NCI-H1930 (cell line): Measurements from ENCODE around the gene SNX6.
"Not testable (repeated sequence)": the region's sequence is repeated elsewhere in the genome, so short reads cannot be mapped to it uniquely, and the experiment has no call there.

Experiments
- DNase-seq, 2 experiments: peaks; one replicate each; lab custom pipeline; 2025; lab: John Stamatoyannopoulos, UW

The SNX6 gene

DNA sequence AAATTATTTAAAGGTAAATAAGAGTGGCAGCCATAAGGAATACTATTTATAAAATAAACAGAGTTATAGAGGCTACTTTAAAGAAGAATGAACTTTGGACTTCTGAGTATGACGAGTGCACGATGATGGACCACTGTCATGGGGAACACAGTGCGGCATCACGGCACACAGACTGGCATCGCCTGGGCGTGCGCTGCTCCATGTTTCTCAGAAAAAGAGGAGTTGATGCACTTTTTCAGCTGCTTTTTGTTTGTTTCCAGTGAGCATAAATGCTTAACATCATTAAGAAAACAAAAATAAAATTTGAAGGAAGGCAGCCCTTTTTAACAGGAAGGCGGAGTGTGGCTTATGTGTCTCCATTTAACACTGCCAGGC, 67.2 kb downstream of the SNX6 start:
- DNase-seq = no peak

DNA sequence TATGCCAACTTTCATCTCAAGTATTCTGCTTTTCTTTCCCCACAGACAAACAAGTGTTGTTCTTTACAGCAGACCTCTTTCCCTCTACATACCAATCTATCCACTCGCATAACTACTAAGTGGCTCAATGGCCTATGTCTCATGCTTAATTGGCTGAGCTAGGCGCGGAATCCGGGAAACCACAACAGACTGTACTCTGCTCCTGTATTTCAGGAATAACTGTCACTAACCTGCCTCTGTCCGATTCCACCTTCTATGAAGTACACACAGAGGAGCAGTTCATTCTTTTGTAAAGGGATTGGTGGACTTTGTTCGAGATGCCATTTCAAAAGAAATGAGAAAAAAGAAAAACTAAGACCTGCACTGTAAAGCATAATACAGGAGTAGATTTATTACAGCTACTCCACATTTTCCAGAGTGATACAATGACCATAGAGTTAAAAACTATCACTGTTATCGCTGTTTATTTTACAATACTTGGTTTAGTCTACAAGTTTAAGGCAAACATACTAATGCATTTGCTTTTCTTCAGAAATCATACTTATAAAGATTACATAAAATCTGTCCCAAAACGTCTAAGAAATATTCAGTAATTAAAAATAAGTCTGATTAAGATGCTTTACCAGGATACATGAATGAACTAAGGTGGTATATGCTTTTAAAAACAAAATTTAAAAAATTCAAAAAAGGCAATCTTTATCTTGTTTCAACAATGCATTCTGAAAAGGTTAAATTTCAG, 67.7 kb downstream of the SNX6 start:
- DNase-seq = not testable (repeated sequence)

DNA sequence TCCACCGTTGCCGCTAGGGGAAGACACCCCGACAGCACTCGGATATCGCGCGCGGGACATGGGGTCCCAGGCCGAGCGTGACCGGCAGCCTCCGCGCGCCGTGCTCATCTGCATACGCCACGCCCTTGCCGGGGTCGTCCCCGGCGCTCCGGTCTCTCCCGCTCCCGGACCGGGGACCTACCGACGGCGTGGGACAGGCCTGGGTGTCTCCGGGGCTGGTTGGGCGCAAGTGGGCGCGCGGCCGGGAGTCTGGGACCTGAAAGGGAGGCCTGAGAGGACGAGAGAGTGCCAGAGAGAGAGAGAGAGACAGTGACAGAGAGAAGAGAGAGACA, 73.5 kb downstream of the SNX6 start:
- not testable (repeated sequence) for DNase-seq

DNA sequence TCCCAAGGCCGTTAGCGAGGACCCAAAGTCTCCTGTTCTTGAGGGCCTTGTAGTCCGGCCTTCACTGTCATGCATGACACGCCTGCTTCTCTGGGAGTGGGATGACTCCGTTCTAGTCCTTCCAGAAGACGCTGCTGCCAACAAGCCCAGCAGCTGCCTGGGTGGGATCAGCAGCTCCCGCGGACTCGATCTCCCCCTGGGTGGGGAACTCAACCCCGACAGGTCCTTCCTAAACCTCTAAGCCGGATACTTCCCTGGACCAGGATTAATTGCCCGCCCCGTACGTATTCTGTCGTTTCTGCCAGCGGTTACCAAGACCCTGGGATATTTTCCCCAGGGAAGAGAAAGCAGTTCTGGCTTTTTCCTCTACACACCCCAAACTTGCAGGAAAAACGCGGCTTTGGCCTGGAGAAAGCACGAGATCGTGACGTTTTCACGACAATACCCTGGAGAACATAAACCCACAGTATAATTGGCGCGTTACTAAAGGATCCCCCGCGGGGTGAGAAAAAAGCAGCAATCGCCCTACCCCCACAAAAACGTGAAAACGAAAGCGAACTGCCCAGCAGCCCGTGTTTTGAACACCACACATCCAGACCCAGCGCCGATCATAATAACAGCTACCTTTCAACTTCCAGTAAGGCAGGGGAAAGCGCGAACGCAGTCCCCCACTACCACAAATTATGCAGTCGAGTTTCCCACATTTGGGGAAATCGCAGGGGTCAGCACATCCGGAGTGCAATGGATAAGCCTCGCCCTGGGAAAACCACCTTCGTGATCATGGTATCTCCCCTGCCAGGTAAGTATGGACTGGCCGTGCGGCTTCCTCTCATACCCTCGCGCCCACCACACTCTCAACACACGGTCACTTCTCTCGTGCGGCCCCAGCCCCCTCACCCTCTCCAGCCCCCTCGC, 74.1 kb downstream of the SNX6 start:
- DNase-seq = not testable (repeated sequence)

DNA sequence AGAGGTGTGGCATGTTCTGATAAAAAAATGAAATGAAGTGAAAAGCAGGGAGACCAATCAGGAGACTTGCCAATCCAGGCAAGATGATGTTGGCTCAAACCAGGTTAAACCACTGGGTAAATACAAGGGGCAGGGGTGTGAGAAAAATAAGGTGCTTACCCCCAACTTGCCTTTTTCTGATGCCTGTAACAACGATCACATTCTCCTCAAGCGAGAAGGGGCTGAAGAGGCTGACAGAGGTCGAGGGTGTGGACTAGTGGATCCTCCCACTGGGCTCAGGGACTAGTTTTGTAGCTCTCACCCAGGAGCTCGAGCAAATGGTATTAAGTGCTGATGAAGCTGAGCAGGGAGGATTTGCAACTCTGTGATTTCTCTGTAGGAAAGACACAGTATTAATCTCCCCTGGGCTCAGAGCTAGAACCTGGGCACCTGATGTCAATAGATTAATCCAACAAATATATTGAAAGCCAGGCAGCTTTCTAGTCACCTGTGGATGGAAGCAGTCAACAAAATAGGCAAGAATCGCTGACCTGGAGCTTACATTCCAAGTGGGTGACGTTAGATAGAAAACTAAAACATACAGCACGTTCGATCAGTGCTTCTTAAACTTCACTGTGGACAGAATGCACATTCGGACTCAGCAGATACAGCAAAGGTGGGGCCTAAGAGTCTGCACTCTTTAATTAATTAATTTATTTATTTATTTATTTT, 75.3 kb downstream of the SNX6 start:
- no peak for DNase-seq

DNA sequence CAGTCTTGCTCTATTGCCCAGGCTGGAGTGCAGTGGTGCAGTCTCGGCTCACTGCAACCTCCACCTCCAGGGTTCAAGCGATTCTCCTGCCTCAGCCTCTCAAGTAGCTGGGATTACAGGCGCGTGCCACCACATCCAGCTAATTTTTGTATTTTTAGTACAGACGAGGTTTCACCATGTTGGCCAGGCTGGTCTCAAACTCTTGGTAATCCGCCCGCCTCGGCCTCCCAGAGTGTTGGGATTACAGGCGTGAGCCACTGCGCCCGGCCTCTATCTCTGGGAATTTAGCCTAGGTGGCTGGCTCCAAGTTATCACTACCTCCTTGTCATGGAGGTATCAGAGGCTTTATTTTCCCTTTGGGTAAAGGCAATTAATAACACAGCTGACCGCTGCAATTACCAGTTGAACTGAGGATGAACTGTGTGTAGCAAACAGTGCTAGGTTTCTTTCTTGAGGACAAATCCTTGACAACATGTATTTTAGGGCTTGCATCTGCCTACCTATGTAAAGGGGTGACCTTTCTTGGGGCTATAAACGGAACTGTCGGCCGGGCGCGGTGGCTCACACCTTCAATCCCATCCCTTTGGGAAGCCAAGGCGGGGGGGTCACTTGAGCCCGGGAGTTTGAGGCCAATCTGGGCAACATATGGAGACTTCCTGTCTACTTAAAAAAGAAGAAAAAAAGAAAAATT, 80.5 kb downstream of the SNX6 start:
- DNase-seq = not testable (repeated sequence)

DNA sequence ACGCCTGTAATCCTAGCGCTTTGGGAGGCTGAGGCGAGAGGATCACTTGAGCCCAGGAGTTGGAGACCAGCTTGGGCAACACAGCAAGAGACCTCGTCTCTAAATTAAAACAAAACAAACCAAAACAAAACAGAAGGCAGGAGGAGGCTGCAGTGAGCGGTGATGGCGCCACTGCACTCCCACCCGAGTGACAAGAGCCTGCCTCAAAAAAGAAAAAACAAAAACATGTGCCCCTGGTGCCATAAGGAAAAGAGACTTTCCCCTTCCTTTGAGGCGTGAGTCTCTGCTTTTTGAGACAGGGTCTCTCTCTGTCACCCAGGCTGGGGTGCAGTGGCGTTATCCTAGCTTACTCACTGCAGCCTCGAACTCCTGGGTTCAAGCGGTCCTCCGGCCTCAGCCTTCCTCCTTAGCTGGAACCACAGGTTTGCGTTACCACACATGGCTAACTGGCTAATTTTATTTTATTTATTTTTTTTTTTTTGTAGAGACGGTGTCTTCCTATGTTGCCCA, 81.4 kb downstream of the SNX6 start:
- no peak for DNase-seq

DNA sequence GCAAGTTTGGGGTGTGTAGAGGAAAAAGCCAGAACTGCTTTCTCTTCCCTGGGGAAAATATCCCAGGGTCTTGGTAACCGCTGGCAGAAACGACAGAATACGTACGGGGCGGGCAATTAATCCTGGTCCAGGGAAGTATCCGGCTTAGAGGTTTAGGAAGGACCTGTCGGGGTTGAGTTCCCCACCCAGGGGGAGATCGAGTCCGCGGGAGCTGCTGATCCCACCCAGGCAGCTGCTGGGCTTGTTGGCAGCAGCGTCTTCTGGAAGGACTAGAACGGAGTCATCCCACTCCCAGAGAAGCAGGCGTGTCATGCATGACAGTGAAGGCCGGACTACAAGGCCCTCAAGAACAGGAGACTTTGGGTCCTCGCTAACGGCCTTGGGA, 82.8 kb downstream of the SNX6 start:
- DNase-seq = not testable (repeated sequence)

DNA sequence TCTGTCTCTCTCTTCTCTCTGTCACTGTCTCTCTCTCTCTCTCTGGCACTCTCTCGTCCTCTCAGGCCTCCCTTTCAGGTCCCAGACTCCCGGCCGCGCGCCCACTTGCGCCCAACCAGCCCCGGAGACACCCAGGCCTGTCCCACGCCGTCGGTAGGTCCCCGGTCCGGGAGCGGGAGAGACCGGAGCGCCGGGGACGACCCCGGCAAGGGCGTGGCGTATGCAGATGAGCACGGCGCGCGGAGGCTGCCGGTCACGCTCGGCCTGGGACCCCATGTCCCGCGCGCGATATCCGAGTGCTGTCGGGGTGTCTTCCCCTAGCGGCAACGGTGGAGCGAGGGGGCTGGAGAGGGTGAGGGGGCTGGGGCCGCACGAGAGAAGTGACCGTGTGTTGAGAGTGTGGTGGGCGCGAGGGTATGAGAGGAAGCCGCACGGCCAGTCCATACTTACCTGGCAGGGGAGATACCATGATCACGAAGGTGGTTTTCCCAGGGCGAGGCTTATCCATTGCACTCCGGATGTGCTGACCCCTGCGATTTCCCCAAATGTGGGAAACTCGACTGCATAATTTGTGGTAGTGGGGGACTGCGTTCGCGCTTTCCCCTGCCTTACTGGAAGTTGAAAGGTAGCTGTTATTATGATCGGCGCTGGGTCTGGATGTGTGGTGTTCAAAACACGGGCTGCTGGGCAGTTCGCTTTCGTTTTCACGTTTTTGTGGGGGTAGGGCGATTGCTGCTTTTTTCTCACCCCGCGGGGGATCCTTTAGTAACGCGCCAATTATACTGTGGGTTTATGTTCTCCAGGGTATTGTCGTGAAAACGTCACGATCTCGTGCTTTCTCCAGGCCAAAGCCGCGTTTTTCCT, 83.4 kb downstream of the SNX6 start:
- not testable (repeated sequence) for DNase-seq

DNA sequence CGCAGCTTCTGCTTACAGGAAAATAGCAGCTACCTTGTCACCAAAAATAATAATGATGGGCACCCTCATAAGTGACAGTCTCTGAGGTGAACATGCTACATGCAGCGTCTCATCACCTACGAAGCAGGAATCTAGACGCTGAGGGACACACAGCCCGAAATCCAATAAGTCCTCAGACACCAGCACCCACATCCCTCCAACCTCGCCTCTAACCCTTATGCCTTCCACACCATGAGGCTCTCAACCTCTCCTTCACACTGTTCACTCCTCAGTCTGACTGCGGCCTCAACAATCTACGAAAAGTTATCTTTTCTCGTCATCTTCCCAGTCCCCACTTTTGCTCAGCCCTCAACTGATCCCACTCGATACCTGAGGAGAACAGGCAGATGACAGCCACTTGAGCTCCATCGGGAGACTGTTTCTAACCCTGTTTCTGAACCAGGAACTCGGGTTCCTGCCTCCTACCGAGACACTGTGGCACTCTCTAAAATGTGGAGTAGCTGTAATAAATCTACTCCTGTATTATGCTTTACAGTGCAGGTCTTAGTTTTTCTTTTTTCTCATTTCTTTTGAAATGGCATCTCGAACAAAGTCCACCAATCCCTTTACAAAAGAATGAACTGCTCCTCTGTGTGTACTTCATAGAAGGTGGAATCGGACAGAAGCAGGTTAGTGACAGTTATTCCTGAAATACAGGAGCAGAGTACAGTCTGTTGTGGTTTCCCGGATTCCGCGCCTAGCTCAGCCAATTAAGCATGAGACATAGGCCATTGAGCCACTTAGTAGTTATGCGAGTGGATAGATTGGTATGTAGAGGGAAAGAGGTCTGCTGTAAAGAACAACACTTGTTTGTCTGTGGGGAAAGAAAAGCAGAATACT, 89.5 kb downstream of the SNX6 start:
- DNase-seq = not testable (repeated sequence)

DNA sequence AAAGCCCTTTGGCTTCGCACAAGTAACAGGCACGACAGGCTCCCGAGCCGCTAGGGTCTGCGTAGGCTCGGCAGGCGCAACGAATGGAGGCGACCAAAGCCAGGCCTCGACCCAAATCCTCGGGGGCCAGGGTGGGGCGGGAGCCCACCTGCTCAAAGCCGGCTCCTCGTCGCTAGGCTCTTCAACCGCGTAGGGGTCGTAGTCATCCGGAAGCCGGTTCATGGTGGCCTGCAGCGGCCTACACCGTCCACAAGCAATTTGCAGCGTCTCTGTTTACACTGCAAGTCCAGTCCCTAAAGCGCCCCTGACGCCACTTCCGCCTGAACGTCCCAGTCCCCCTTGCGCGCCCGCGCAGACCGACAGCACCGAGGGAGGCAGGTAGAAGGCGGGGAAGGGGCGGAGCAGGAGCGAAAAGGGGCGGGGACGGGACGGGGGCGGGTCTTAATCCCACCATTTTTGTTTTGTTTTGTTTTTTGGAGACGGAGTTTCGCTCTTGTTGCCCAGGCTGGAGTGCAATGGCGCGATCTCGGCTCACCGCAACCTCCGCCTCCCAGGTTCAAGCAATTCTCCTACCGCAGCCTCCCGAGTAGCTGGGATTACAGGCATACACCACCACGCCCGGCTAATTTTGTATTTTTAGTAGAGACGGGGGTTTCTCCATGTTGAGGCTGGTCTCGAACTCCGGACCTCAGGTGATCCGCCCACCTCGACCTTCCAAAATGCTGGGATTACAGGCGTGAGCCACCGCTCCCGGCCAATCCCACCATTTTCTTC, 90.4 kb downstream of the SNX6 start, which contains the start of gene EAPP:
Gene EAPP, minus strand, starts transcription at position 295 of the 774 bp plus-strand sequence. Its CDS starts 73 bp downstream, at position 222.
- DNase-seq = no peak

DNA sequence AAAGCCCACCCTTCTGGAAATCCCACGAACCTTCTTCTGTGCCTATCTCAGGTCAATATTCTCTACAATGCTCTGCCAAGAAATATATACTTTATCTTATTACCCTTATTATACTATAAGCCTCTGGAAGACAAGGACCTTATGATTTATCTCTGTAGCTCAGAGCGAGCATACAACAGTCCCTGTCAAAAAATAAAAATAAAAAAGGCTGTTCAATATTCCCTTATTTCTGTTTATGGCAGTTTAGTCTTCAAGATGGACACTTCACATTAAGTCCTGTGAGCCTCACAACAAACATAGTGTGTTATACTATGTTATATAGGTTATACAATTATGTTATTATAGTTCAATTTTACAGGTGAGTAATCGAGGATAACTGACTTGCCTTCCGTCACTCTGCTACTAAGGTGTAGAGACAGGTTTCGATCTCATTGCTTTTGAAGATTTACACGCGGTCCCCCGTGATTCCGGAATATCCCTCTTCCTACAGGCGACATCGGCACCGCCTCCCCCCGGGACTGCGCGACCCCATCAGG, 91.0 kb downstream of the SNX6 start:
- DNase-seq = no peak

DNA sequence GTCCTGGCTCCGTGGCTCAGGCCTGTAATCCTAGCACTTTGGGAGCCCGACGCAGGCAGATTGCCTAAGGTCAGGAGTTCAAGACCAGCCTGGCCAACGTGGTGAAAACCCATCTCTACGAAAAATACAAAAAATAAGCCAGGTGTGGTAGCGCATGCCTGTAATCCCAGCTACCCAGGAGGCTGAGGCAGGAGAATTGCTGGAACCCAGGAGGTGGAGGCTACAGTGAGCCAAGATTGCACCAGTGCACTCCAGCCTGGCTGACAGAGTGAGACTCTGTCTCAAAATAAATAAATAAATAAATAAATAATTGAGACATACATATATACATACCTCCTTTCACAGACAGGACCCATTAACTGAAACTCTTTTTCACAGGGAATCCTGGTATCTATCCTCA, 91.9 kb downstream of the SNX6 start:
- DNase-seq = not testable (repeated sequence)

DNA sequence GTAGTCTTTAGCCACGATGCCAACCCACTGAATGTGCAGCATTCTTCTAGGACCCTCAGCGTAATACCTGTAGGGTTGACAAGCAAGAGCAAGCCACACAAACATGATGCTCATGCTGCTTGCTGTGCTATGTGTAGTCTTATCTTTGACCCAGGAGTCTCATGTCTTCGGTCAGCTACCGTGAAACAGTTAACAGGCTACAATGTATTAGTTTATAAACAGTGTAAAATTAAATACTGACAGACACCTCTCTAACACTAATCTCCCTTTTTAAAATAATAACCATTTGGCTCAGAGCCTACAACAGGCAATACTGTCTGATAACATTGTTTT, 92.3 kb downstream of the SNX6 start:
- no peak for DNase-seq

DNA sequence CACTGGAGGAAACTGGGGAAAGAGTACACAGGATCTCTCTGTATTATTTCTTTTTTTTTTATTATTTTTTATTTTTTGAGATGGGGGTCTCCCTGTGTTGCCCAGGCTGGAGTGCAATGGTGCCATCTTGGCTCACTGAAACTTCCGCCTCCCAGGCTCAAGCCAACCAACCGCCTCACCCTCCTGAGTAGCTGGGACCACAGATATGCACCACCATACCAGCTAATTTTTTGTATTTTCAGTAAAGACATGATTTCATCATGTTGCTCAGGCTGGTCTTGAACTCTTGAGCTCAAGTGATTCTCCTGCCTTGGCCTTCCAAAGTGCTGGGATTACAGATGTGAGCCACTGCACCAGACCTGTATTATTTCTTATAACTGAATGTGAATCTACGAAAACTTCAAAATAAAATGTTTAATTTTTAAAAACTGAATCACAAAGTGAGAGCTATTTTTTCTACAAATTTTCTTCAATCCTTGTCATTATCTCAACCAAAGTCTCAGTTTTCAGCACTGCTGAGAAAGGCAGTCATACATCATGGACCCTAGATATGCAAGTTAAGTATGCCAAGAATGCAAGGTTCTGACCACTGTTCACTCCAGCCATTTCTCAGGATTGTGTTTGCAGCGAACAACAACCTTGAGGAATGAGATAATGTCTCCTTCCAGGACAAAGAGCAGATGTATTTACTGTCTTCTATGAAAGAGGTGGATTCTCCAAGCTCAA, 92.8 kb downstream of the SNX6 start:
- DNase-seq = no peak

DNA sequence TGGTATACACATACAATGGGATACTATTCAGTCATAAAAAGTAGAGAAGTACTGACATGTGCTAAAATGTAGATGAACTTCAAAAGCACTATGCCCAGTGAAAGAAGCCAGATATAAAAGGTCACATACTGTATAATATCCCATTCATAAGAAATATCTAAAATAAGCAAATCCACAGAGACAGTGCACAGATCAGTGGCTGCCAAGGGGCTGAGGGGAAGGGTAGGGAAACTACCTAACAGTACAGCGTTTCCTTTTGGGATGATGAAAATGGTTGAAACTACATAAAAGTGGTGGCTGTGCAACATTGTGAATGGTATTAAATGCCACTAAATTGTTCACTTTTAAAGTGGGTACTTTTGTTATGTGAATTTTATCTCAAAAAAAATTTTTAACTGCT, 102.4 kb downstream of the SNX6 start:
- DNase-seq = no peak

DNA sequence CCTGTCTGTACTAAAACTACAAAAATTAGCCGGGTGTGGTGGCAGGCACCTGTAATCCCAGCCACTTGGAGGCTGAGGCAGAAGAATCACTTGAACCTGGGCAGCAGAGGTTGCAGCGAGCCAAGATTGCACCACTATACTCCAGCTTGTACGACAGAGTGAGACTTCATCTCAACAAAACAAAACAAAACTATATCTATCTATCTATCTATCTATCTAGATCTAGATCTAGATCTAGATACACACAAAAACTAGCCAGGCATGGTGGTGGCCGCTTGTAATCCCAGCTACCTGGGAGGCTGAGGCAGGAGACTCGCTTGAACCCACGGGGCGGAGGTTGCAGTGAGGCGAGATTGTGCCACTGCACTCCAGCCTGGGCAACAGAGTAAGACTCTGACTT, 105.7 kb downstream of the SNX6 start:
- not testable (repeated sequence) for DNase-seq

DNA sequence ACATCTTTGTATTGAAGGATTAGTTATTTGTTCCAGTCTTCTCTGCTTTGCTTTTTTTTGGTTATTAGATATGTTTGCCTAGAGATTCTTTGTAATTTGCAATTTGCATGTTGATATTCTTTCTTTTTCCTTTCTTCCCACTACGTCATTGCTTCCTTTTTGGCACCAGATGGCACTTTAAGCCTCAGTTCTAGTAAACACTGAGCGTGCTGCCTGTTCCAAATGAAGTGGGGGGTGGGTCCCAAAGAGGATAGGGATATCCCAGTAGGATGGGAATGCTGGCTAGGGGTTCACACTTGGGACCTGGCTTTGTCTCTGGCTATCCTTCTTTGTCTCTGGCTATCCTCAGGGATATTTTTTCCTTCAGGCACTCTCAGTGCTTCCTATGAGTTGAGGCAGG, 107.5 kb downstream of the SNX6 start:
- no peak for DNase-seq
